ENCODE measurements around the gene CTDP1. TPM values are rescaled to one million over a fixed set of nuclear protein-coding genes. Genes with fewer than 3 reads are reported as not detected.
"Not testable (repeated sequence)": the region's sequence is repeated elsewhere in the genome, so short reads cannot be mapped to it uniquely, and the experiment has no call there.

CTDP1 gene
- total RNA-seq, 4 donors from 2014 or later = 33.9 to 42.2 (median 38.9) TPM

DNA sequence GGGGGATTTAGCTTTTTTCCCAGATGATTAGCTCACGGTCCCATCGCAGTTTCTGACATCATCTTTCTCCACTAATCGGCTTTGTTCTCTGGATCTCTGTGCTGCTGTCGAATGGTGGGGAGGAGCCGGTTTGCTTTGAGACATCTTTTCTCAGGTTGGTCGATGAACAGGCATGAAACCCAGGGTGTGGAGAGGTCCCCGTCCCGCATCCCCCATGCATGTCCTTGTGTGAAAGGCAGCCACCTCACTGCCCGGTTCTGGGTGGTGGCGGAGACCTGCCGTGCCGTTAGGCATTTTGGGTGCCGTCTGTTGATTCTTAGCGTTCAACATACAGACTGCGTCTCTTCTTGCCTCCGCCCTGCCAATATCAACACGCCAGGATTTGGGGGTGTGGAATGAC lies 57.8 kb downstream of the CTDP1 start:
- no peak for TF ChIP-seq POLR2A (IDR thresholded peaks at IDR 0.05)
- intact Hi-C loops (cut with DNase I; ENCODE audit: low total_unique reads) = no loop called here
- no peak overlapping the region for H3K4me3 ChIP-seq (ENCODE audit: low read depth, poor library complexity, severe bottlenecking)
- 96 to 98% methylated on average over 17 of the region's 17 CpGs for WGBS, 2 donors
- DNase-seq (ENCODE audit: low spot score in 2 of 2) = no peak

DNA sequence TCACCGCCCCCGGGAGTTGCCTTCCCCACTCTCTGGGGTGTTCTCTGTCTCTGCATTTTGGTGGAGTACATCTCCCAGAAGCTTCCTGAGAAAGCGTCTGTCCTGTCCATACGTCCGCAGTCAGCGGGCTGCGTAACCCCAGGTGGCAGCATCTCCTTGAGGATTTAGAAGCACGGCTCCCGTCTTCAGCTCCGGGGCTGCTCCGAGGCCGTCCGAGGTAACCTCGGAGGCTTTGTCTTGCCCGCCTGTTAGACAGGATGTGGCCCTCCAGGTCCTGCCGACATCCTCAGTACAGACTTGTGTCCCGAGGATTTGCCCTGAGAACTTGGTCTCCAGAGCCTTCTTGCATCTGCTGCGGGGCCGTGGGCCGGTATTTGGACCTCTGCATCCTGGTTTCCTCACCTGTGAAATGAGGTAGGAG lies 58.4 kb downstream of the CTDP1 start:
- DNase-seq (ENCODE audit: low spot score in 2 of 2) = no peak
- intact Hi-C loops (cut with DNase I; ENCODE audit: low total_unique reads) = no loop called here
- TF ChIP-seq POLR2A (IDR thresholded peaks at IDR 0.05) = no peak
- TF ChIP-seq, protein P1, sequence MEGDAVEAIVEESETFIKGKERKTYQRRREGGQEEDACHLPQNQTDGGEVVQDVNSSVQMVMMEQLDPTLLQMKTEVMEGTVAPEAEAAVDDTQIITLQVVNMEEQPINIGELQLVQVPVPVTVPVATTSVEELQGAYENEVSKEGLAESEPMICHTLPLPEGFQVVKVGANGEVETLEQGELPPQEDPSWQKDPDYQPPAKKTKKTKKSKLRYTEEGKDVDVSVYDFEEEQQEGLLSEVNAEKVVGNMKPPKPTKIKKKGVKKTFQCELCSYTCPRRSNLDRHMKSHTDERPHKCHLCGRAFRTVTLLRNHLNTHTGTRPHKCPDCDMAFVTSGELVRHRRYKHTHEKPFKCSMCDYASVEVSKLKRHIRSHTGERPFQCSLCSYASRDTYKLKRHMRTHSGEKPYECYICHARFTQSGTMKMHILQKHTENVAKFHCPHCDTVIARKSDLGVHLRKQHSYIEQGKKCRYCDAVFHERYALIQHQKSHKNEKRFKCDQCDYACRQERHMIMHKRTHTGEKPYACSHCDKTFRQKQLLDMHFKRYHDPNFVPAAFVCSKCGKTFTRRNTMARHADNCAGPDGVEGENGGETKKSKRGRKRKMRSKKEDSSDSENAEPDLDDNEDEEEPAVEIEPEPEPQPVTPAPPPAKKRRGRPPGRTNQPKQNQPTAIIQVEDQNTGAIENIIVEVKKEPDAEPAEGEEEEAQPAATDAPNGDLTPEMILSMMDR (IDR thresholded peaks at IDR 0.05) = no peak
- H3K4me3 ChIP-seq (ENCODE audit: low read depth, poor library complexity, severe bottlenecking) = no peak overlapping the region
- WGBS, 2 donors = 92 to 95% methylated on average over 17 to 20 of the region's 20 CpGs

DNA sequence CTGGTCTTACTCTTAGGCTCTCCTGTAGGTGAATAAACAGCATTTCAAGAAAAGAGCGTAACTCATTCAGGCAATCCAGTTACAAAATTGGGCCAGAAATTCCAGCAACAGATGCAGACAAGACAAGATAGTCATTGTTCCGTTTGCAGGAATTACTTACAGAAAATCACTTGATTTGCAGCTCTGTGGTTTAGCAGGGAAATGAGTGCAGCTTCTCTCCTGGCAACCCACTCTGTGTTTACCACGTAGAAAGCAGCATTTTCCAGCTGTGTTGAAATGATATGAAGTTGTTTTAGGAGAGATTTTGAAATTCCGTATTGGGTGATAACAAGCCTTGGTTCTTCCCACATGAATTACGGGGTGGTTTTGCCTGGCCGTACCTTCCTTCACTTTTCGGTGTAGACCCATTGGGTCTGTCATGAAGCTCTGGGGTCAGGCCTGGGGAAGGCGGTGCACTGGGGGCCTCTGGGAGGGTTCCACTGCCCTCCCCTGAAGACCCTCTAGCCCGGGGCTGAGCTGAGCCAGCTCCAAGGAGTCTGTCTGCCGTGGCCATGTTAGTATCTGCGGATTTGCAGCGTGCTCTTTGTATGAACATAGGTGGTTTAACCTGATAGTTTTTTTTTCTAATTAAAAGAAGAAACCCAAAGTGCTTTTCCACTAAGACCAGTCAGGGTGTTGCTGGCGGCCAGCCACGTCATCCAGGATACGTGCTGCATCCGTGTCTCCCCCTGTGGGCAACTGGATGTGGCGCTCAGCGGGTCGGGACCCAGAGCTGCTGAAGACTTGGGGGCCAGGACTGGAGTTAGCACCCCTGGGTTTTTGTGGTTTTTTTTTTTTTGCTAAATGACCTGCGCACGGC lies 59.2 kb downstream of the CTDP1 start:
- DNase-seq (ENCODE audit: low spot score in 2 of 2) = no peak
- TF ChIP-seq POLR2A (IDR thresholded peaks at IDR 0.05) = no peak
- no peak overlapping the region for H3K4me3 ChIP-seq (ENCODE audit: low read depth, poor library complexity, severe bottlenecking)

DNA sequence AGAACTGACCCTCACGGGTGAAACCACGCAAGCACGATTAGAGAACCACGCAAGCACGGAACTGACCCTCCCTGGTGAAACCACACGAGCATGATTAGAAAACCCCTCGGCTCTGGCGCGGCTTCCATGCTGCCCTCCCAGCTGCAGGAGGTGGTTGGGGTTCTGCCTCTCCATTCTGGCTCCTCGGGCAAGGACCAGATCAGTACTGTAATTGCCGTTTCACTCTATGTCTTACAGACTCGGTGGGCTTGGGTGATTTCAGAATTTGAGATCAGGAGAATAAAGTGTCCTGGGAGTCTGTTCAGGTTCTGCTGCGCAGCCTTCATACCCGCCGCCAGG lies 59.8 kb downstream of the CTDP1 start:
- no peak for DNase-seq (ENCODE audit: low spot score in 2 of 2)
- TF ChIP-seq POLR2A (IDR thresholded peaks at IDR 0.05) = no peak
- TF ChIP-seq, protein P1 (IDR thresholded peaks at IDR 0.05) = no peak
- no peak overlapping the region for H3K4me3 ChIP-seq (ENCODE audit: low read depth, poor library complexity, severe bottlenecking)
- intact Hi-C loops (cut with DNase I; ENCODE audit: low total_unique reads) = no loop called here
- WGBS, 2 donors = 93 to 98% methylated on average over 15 of the region's 15 CpGs

More for the DNA sequence above, 59.2 kb downstream of the CTDP1 start:
- intact Hi-C loops (cut with DNase I; ENCODE audit: low total_unique reads) = no loop called here
- 87% methylated on average over 21 of the region's 21 CpGs for WGBS, 2 donors

DNA sequence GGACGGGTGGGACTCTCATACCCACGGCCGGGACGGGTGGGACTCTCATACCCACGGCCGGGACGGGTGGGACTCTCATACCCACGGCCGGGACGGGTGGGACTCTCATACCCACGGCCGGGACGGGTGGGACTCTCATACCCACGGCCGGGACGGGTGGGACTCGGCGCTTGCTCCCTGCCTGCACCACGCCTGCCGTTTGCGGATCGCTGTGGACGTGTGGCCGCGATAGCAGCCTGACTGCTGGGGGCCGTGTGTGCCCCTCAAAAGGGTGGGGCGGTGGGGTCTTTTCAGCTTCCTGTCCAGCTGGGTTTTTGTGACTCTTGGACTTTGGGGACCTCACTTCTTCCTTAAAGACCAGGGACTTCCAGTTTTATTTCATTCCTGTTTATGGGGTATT lies 60.4 kb downstream of the CTDP1 start:
- intact Hi-C loops (cut with DNase I; ENCODE audit: low total_unique reads); H3K4me3 ChIP-seq (ENCODE audit: low read depth, poor library complexity, severe bottlenecking): not testable (repeated sequence)
- WGBS, 2 donors = 97 to 98% methylated on average over 14 to 15 of the region's 27 CpGs
- peak in 1 of 2 donors; percentile 14 for DNase-seq (ENCODE audit: low spot score in 2 of 2)

DNA sequence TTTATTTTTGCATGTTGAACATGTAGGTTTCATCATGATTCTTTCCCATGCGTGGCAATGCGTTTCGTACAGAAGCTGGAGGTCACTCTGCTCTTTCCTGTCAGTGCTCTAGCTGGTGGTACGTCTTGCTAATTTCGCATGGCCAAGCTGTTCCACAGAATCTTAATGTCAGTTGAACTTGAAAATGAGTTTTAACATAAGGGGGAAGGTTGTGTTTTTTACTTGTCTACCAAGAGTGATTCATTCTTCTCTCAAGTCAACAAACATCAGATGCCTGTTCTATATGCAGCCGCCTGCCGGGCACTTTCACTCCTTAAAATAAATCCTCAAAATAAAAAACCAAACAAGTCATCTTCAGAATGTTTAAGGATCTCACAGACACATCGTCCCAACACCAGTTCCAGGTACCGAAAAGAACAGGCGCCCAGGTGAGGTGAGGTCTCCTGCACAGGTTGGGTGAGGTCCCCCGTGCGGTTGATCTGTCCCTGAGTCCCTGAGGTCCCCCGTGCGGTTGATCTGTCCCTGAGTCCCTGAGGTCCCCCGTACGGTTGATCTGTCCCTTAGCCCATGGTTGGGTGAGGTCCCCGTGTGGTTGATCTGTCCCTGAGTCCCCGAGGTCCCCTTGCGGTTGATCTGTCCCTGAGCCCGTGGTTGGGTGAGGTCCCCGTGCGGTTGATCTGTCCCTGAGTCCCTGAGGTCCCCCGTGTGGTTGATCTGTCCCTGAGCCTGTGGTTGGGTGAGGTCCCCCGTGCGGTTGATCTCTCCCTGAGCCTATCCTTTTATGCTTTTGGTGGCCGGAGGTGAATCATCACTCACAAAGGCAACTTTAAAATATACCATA lies 61.1 kb downstream of the CTDP1 start:
- TF ChIP-seq POLR2A (IDR thresholded peaks at IDR 0.05) = no peak
- TF ChIP-seq, protein P1 (IDR thresholded peaks at IDR 0.05) = no peak
- 92 to 94% methylated on average over 24 to 26 of the region's 26 CpGs for WGBS, 2 donors
- peak in 1 of 2 donors; percentile 80 for DNase-seq (ENCODE audit: low spot score in 2 of 2)
- no peak overlapping the region for H3K4me3 ChIP-seq (ENCODE audit: low read depth, poor library complexity, severe bottlenecking)
- intact Hi-C loops (cut with DNase I; ENCODE audit: low total_unique reads) = no loop called here

DNA sequence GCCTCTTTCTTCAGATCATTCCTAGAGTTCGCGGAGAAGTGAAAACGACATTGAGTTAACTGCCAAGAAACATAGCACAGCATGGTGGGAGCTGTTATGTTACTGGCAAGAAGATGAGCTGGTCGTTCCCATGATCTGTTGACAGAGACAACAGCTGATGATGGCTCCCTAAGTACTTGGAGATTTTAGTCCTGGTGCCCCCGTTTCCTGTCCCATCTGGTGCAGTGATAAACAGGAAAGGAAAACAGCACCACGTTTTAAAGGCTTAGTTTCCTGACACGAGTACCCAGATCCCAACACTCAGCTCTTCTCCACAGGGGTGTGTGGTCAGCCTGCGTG lies 61.7 kb downstream of the CTDP1 start:
- DNase-seq (ENCODE audit: low spot score in 2 of 2) = peak in 1 of 2 donors; percentile 6
- WGBS, 2 donors = 80 to 82% methylated on average over 8 of the region's 8 CpGs
- intact Hi-C loops (cut with DNase I; ENCODE audit: low total_unique reads) = no loop called here
- no peak overlapping the region for H3K4me3 ChIP-seq (ENCODE audit: low read depth, poor library complexity, severe bottlenecking)
- TF ChIP-seq, protein P1 (IDR thresholded peaks at IDR 0.05) = no peak
- TF ChIP-seq POLR2A (IDR thresholded peaks at IDR 0.05) = no peak

Data from lower leg skin (tissue), 4 donors.